HCT116 (cell line): ENCODE measurements around the gene SYMPK. TPM values are rescaled to one million over a fixed set of nuclear protein-coding genes. Genes with fewer than 3 reads are reported as not detected.
A peak's percentile ranks its signal among the peaks of the same experiment; 100 is the strongest.

ENCODE experiments used
- ATAC-seq: fragments of 200-7000 bp; cut with Tn5 transposase; 2 replicates; pipeline ENCODE4 v1.9.1; 2020; ENCODE audit warnings: mild to moderate bottlenecking, moderate library complexity
- BruUV-seq: library from RNA; stranded (reverse); fragments of 400-500 nt; replicated peaks from 2 replicates; lab custom pipeline; 2021; lab: Mats Ljungman, UMichigan
- CTCF ChIA-PET: fragments of 300-600 bp; sonication (Branson Sonifier 250); formaldehyde crosslinking; loops from one replicate; lab custom pipeline; 2021; ENCODE audit warnings: antibody characterized with exemption; lab: Charles Lee
- POLR2A ChIA-PET: fragments of 300-600, 350-600 bp; sonication (Branson Sonifier 250); formaldehyde crosslinking; loops from one replicate; lab custom pipeline; 2021; ENCODE audit warnings: antibody characterized with exemption; lab: Charles Lee
- RAD21 ChIA-PET, 2 experiments: fragments of 300-600 bp; sonication (Branson Sonifier 250); formaldehyde crosslinking; loops; one replicate each; lab custom pipeline; 2023; ENCODE audit warnings: low total read pairs in 2 of 2; ENCODE audit not compliant: uncharacterized antibody in 2 of 2, unreplicated experiment in 2 of 2, low non-redundant PET in 1 of 2; lab: Charles Lee
- DNase-seq: peaks from one replicate; pipeline ENCODE4 v3.0.0-alpha.2; 2010; ENCODE audit warnings: low read depth, low spot score
- H2AFZ ChIP-seq: fragments of 200-600 bp; shearing (Covaris generic), sonication (generic); 2 replicates; pipeline ENCODE4 v1.6.1; 2017; ENCODE audit warnings: low read depth, mixed run types, mixed read lengths, antibody characterized with exemption, low read length; ENCODE audit not compliant: poor library complexity, severe bottlenecking
- H3K27ac ChIP-seq: 2 replicates; pipeline ENCODE4 v1.5.1; 2012; ENCODE audit warnings: low read depth, low read length
- H3K27me3 ChIP-seq: fragments of 200-600 bp; sonication (generic); 2 replicates; pipeline ENCODE4 v1.6.1; 2016; ENCODE audit warnings: mixed run types, low read length, mixed read lengths; ENCODE audit not compliant: insufficient read depth
- H3K36me3 ChIP-seq, 2 experiments: fragments of 200-500 bp in 1 of 2; fragments of 200-600 bp in 1 of 2; sonication (Bioruptor generic) in 1 of 2; sonication (generic) in 1 of 2; 2 replicates each; pipeline versions ENCODE4 v1.5.1 to v1.6.1; 2014 to 2016; ENCODE audit warnings: low read length in 2 of 2, inconsistent platforms in 1 of 2, mixed read lengths in 1 of 2, mixed run types in 1 of 2; ENCODE audit not compliant: insufficient read depth in 2 of 2, control insufficient read depth in 1 of 2
- H3K4me1 ChIP-seq, 2 experiments: fragments of 200-600 bp in 1 of 2; sonication (generic) in 1 of 2; 2 replicates each; pipeline versions ENCODE4 v1.5.1 to v1.6.1; 2012 to 2017; ENCODE audit warnings: low read length in 2 of 2, inconsistent platforms in 1 of 2, mild to moderate bottlenecking in 1 of 2, mixed read lengths in 1 of 2, mixed run types in 1 of 2, moderate library complexity in 1 of 2; ENCODE audit not compliant: insufficient read depth in 2 of 2, control insufficient read depth in 1 of 2
- H3K4me2 ChIP-seq: fragments of 200-600 bp; sonication (generic); 2 replicates; pipeline ENCODE4 v1.6.1; 2017; ENCODE audit warnings: mixed run types, low read length, mixed read lengths
- H3K4me3 ChIP-seq, 2 experiments: fragments of 200-600 bp in 1 of 2; sonication (generic) in 1 of 2; replicated peaks in 1 of 2; 2 replicates each; pipeline ENCODE4 v1.5.1; 2011 to 2016; ENCODE audit warnings: low read length in 2 of 2, control low read depth in 1 of 2, low read depth in 1 of 2, mild to moderate bottlenecking in 1 of 2, mixed read lengths in 1 of 2, mixed run types in 1 of 2
- H3K79me2 ChIP-seq: fragments of 200-600 bp; sonication (generic); 2 replicates; pipeline ENCODE4 v1.6.1; 2017; ENCODE audit warnings: mild to moderate bottlenecking, mixed run types, low read length, moderate library complexity, mixed read lengths; ENCODE audit not compliant: insufficient read depth
- H3K9ac ChIP-seq: fragments of 200-600 bp; sonication (generic); 2 replicates; pipeline ENCODE4 v1.6.1; 2016; ENCODE audit warnings: low read length, mixed read lengths
- H3K9me2 ChIP-seq: fragments of 200-600 bp; sonication (generic), shearing (Covaris generic); 2 replicates; pipeline ENCODE4 v1.6.1; 2017; ENCODE audit warnings: mixed run types, mild to moderate bottlenecking, moderate library complexity; ENCODE audit not compliant: insufficient read depth
- H3K9me3 ChIP-seq, 2 experiments: fragments of 200-500 bp in 1 of 2; fragments of 200-600 bp in 1 of 2; sonication (Bioruptor generic) in 1 of 2; sonication (generic) in 1 of 2; 2 replicates each; pipeline ENCODE4 v1.6.1; 2014 to 2017; ENCODE audit warnings: low read length in 2 of 2, mixed read lengths in 2 of 2, inconsistent platforms in 1 of 2, low read depth in 1 of 2, mild to moderate bottlenecking in 1 of 2, mixed run types in 1 of 2, moderate library complexity in 1 of 2; ENCODE audit not compliant: control insufficient read depth in 1 of 2, insufficient read depth in 1 of 2
- H4K20me1 ChIP-seq: fragments of 200-600 bp; sonication (generic), shearing (Covaris generic); 2 replicates; pipeline ENCODE4 v1.6.1; 2017; ENCODE audit warnings: mixed run types, mild to moderate bottlenecking, moderate library complexity; ENCODE audit not compliant: insufficient read depth
- ATF3 ChIP-seq: IDR thresholded peaks from 2 replicates; pipeline ENCODE4 v1.6.1; 2012
- CEBPB ChIP-seq: IDR thresholded peaks from 2 replicates; pipeline ENCODE4 v1.6.1; 2012; ENCODE audit warnings: low read depth
- CTCF ChIP-seq, 3 experiments: fragments of 200-600 bp in 1 of 3; sonication (generic) in 1 of 3; IDR thresholded peaks in 2 of 3; conservative IDR thresholded peaks in 1 of 3; 2 replicates each; pipeline ENCODE4 v1.5.1; 2012 to 2017; ENCODE audit warnings: low read depth in 2 of 3, low read length in 2 of 3, antibody characterized with exemption in 1 of 3, borderline replicate concordance in 1 of 3, control low read depth in 1 of 3, mild to moderate bottlenecking in 1 of 3, mixed read lengths in 1 of 3, mixed run types in 1 of 3, moderate library complexity in 1 of 3; ENCODE audit not compliant: insufficient read depth in 1 of 3
- ELF1 ChIP-seq: IDR thresholded peaks from 2 replicates; pipeline ENCODE4 v1.6.1; 2012; ENCODE audit warnings: low read depth, borderline replicate concordance
- EZH2 ChIP-seq: fragments of 200-600 bp; sonication (generic); IDR thresholded peaks from 2 replicates; pipeline ENCODE4 v1.6.1; 2017; ENCODE audit warnings: antibody characterized with exemption, mixed run types
- EZH2phosphoT487 ChIP-seq: fragments of 200-600 bp; IDR thresholded peaks from 2 replicates; pipeline ENCODE4 v1.6.1; 2018; ENCODE audit warnings: antibody characterized with exemption, borderline replicate concordance
- FOSL1 ChIP-seq: IDR thresholded peaks from 2 replicates; pipeline ENCODE4 v1.6.1; 2012; ENCODE audit warnings: low read depth
- POLR2AphosphoS5 ChIP-seq: IDR thresholded peaks from 2 replicates; pipeline ENCODE4 v1.6.1; 2011; ENCODE audit warnings: mild to moderate bottlenecking, low read depth, low read length, moderate library complexity
- RAD21 ChIP-seq: IDR thresholded peaks from 2 replicates; pipeline ENCODE4 v1.6.1; 2012; ENCODE audit warnings: low read depth, mild to moderate bottlenecking
- SIN3A ChIP-seq: IDR thresholded peaks from 2 replicates; pipeline ENCODE4 v1.6.1; 2012; ENCODE audit warnings: low read depth
- SP1 ChIP-seq: IDR thresholded peaks from 2 replicates; pipeline ENCODE4 v1.6.1; 2012; ENCODE audit warnings: low read depth
- TCF7L2 ChIP-seq: IDR thresholded peaks from 2 replicates; pipeline ENCODE4 v1.7.0; 2011; ENCODE audit warnings: borderline replicate concordance, inconsistent platforms; ENCODE audit not compliant: insufficient read depth, insufficient read length; ENCODE audit errors: extremely low read depth
- YY1 ChIP-seq: IDR thresholded peaks from 2 replicates; pipeline ENCODE4 v1.6.1; 2011; ENCODE audit warnings: low read length, low read depth, moderate library complexity, mild to moderate bottlenecking; ENCODE audit not compliant: insufficient replicate concordance; ENCODE audit errors: extremely low read depth
- ZFX ChIP-seq: fragments of 450-650 bp; IDR thresholded peaks from 2 replicates; pipeline ENCODE4 v1.6.1; 2017
- ZNF274 ChIP-seq: fragments of 200-500 bp; sonication (Bioruptor generic); IDR thresholded peaks from 2 replicates; pipeline ENCODE4 v1.6.1; 2014; ENCODE audit warnings: mild to moderate bottlenecking, low read depth, low read length, inconsistent platforms
- intact Hi-C: fragments of 100-400 bp; cut with micrococcal nuclease; formaldehyde crosslinking; loops from 2 replicates; pipeline ENCODE4 v1.10.0; 2022
- total RNA-seq: library from RNA; stranded (reverse); gene quantifications from one replicate; pipeline ENCODE4 v1.2.1, GENCODE V29; 2021; ENCODE audit not compliant: unreplicated experiment

The SYMPK gene
- total RNA-seq, 1 experiment from 2014 or later: 117 TPM

GRCh38 chr19:45798995-45799517, 63.9 kb downstream of the SYMPK start:
- CTCF ChIA-PET: interaction anchor here (0.7 to 3.9 kb wide), 11 partner anchors 10 to 278 kb away, joined by 3 to 54 read pairs (median 5); partner anchors contain the start of genes DMPK, FOXA3 and SIX5
- TF ChIP-seq ZNF274 (no peak), CTCF (IDR thresholded peaks at IDR 0.05 in 2 of 3, conservative IDR thresholded peaks at IDR 0.05 in 1 of 3; ENCODE audit: borderline replicate concordance in 1 of 3, insufficient read depth in 1 of 3, low read depth in 2 of 3, low read length in 2 of 3) (peak; percentile 79 to 85 (median 81)), RAD21 (peak; percentile 79), ELF1 (no peak)
- TF ChIP-seq, all 23 proteins: peak for 2
- H3K9ac ChIP-seq: no peak overlapping the region
- H3K27ac ChIP-seq: no peak overlapping the region
- H3K27me3 ChIP-seq: no peaks in the 10 kb centered on the region
- BruUV-seq: no TSS peak
- peaks cover 0 to 18% of the 10 kb centered on the region in 2 experiments; a peak in 2 of 4 replicates for H3K4me1 ChIP-seq
- intact Hi-C loops: loop anchor here (1.0 kb wide), 1 partner anchor 29 kb away; no protein-coding TSS in a partner anchor
- DNase-seq (no peak), ATAC-seq (peak; percentile 92)
- ChIA-PET RAD21 (interaction anchor here (0.9 to 1.9 kb wide), 2 partner anchors 29 kb away, joined by 7 to 8 read pairs; partner anchors contain the start of gene SIX5 (in 1 of the 2)), POLR2A (interaction anchor here (1.7 kb wide), 1 partner anchor 29 kb away, joined by 9 read pairs; the partner anchor contains the start of gene SIX5)
- no peaks in the 10 kb centered on the region for H3K9me2 ChIP-seq
- no peaks in the 10 kb centered on the region for H3K79me2 ChIP-seq
- no peaks in the 10 kb centered on the region for H3K36me3 ChIP-seq
- H3K4me2 ChIP-seq: peak overlapping the region; percentile 60
- no peak overlapping the region for H3K4me3 ChIP-seq
- peak overlapping the region; percentile 95 for H2AFZ ChIP-seq
- no peaks in the 10 kb centered on the region for H4K20me1 ChIP-seq
- H3K9me3 ChIP-seq: no peaks in the 10 kb centered on the region

GRCh38 chr19:45794627-45795026, 68.3 kb downstream of the SYMPK start:
- H3K4me2 ChIP-seq: no peak overlapping the region
- no peaks in the 10 kb centered on the region for H3K9me3 ChIP-seq
- intact Hi-C loops: no loop called here
- H3K79me2 ChIP-seq: peaks cover 19% of the 10 kb centered on the region
- no peak overlapping the region for H3K9ac ChIP-seq
- no peak overlapping the region for H3K4me3 ChIP-seq
- H3K4me1 ChIP-seq: peaks cover 12 to 30% of the 10 kb centered on the region in 2 experiments; a peak in 3 of 4 replicates
- no peaks in the 10 kb centered on the region for H3K9me2 ChIP-seq
- no peak for ATAC-seq
- RAD21 ChIA-PET: no interaction called here
- BruUV-seq: no TSS peak
- CTCF ChIA-PET: interaction anchor here (0.7 to 1.6 kb wide), 2 partner anchors 22 to 30 kb away, joined by 3 read pairs; no protein-coding TSS in a partner anchor
- H2AFZ ChIP-seq: no peak overlapping the region
- peaks cover 0 to 3% of the 10 kb centered on the region in 2 experiments; a peak in 2 of 4 replicates for H3K36me3 ChIP-seq
- POLR2A ChIA-PET: no interaction called here
- no peak overlapping the region for H3K27ac ChIP-seq
- no peaks in the 10 kb centered on the region for H4K20me1 ChIP-seq
- H3K27me3 ChIP-seq: no peaks in the 10 kb centered on the region
- DNase-seq: no peak
- TF ChIP-seq POLR2AphosphoS5 (no peak), SP1 (no peak), YY1 (no peak), TCF7L2 (no peak), ATF3 (no peak), CTCF (IDR thresholded peaks at IDR 0.05 in 2 of 3, conservative IDR thresholded peaks at IDR 0.05 in 1 of 3; ENCODE audit: borderline replicate concordance in 1 of 3, insufficient read depth in 1 of 3, low read depth in 2 of 3, low read length in 2 of 3) (no peak), SIN3A (no peak), EZH2 (no peak), FOSL1 (no peak), CEBPB (no peak), EZH2phosphoT487 (no peak), ZFX (no peak)
